GM19351 (cell line): ENCODE results near the gene MDH2.
"Not testable (repeated sequence)": the region's sequence is repeated elsewhere in the genome, so short reads cannot be mapped to it uniquely, and the experiment has no call there.

ENCODE experiments used
- ATAC-seq: cut with Tn5 transposase; IDR thresholded peaks from one replicate; pipeline ENCODE4 v1.9.1; 2021; ENCODE audit warnings: mild to moderate bottlenecking, moderate library complexity; ENCODE audit not compliant: unreplicated experiment

MDH2 gene

DNA sequence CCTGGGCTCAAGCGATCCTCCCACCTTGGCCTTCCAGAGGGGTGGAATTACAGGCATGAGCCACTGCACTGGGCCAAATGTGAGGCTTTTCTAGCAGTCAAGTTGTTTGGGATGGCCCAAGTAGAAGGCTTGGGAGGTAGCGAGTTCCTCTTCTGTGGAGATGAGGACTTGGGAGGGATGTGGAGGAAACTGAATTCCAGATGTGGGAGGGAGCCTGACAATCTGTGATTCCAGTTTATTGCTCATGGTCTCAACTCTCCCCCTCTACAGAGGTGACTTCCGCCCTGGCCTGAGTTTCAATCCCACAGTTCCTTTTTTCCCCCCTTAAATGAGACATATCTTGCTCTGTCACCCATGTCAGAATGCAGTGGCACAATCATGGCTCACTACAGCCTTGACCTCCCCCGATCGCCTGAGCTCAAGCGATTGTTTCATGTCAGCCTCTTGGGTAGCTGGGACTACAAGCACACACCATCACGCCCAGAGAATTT lies 3.5 kb upstream of the MDH2 start:
- no peak for ATAC-seq

- peak; percentile 3 for ATAC-seq
Measured at GRCh38 chr7:76047305-76047810, 548 bp upstream of the MDH2 start.

DNA sequence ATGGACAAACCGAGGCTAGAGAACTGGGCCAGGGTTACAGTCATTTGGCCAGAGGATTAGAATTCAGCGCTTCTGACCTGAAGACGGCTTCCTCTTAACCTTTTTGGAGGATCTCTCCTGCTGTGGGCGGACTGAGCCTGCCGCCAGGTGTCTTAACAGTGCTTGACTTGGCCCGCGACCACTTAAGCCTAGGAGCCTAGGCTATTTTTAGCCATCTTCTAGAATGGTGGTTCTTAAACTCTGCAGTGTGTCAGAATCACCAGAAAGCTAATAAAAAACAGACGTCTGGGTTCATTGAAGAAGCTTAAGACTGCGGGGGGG lies 722 bp downstream of the MDH2 start:
- no peak for ATAC-seq

DNA sequence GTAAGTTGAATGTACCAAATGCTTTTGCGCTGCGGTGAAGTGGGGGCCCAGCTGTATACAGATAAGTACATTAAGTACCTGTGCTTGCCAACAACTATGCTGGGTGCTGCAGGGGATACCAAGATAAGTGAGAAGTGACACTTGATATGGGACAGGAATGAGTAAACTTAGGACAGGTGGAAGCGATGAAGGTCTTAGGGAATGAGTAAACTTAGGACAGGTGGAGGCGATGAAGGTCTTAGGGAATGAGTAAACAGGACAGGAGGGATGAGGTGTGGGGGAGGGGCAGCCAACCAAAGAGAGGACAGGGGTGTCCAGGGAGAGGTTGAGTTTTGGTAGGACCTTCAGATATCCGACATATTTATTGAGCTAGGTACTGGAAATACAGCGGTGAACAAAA lies 1.4 kb downstream of the MDH2 start:
- no peak for ATAC-seq

GRCh38 chr7:76050545-76050944 lies 2.6 kb downstream of the MDH2 start:
- no peak for ATAC-seq

- ATAC-seq, result no peak
Measured at GRCh38 chr7:76051840-76052239, 3.9 kb downstream of the MDH2 start.

GRCh38 chr7:76052681-76053080 lies 4.8 kb downstream of the MDH2 start:
- ATAC-seq, result not testable (repeated sequence)

- ATAC-seq, result no peak
Measured at GRCh38 chr7:76053461-76053860, 5.6 kb downstream of the MDH2 start.

GRCh38 chr7:76054123-76055120 lies 6.5 kb downstream of the MDH2 start:
- no peak for ATAC-seq

DNA sequence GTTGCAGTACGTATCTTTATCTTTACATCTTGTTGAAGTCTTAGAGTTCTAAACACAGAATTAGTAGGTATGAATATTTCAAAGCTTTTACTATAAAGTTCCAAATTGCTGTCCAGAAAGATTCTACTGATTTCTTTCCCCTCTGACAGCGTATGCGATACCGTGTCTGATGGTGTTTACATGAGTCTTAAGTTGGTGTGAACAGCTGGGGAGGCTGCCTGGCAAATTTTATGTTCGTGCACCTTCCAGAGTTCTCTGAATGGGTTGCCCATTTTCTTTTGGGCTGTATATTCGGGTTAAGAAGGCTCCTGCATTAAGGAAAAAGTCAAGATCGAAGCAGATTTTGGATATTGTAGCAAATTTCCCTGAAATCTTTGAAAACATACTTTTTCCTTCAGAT lies 8.3 kb downstream of the MDH2 start:
- no peak for ATAC-seq

DNA sequence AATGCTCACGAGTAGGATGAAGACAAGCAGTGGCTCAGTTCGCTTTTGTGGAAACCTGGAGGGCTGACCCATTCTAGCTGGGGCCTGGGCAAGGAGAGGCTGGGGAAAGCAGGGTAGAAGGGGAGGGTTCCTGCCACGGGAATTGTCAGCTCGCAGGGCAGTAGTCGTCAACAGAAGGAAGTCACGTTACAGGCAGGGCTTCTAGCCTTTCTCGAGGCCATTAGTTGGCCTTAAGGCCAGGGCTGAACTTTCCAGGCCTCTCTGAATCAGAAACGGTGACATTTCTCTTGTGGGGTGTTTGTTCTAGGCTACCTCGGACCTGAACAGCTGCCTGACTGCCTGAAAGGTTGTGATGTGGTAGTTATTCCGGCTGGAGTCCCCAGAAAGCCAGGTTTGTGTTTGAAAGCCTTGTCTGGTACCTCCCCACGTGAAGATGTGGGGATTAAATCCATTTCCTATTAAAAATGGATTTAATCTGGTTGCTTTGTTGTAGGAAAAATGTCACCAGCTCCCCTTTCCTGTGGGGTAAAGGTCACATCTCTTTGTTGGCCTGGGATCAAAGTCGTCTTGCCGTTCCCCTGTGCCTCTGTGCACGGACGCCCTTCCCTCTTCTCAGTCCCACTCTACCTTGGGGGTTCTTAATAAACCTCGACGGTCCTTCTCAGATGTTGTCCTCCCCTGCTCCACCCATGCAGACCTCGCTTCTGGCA lies 9.4 kb downstream of the MDH2 start:
- no peak for ATAC-seq

DNA sequence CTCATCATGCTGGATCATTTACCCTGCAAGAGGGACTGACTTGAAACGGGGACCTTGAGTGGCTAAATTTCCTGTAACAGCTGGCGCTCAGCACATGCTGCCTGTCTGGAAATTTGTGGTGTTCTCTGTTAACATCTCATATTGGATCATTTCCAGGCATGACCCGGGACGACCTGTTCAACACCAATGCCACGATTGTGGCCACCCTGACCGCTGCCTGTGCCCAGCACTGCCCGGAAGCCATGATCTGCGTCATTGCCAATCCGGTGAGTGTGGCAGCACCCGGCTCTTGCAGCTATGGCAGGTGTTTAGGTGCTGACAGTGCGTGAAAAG lies 9.9 kb downstream of the MDH2 start:
- ATAC-seq, result no peak

- not testable (repeated sequence) for ATAC-seq
Measured at GRCh38 chr7:76058745-76059144, 10.8 kb downstream of the MDH2 start.

- no peak for ATAC-seq
Measured at GRCh38 chr7:76060842-76061241, 12.9 kb downstream of the MDH2 start.

DNA sequence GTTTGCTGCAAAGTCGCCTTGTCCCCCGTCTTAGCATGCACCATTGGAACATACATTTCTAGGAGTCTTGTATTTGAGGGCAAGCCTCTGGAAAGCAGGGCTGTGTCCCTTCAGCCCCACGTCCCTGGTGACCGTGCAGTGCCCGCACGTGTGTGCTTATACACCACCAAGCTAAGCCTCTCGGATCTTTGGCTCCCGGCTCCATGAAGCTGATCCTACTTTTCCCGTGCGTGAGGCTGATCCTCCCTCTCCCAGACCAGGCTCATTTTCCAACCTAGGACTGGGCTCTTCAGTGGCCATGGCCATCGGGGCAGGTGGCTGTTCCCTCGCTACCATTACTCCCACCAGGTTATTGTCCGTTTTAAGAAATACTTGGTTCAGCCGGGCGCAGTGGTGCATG lies 14.3 kb downstream of the MDH2 start:
- no peak for ATAC-seq

GRCh38 chr7:76063114-76063513 lies 15.2 kb downstream of the MDH2 start:
- no peak for ATAC-seq

DNA sequence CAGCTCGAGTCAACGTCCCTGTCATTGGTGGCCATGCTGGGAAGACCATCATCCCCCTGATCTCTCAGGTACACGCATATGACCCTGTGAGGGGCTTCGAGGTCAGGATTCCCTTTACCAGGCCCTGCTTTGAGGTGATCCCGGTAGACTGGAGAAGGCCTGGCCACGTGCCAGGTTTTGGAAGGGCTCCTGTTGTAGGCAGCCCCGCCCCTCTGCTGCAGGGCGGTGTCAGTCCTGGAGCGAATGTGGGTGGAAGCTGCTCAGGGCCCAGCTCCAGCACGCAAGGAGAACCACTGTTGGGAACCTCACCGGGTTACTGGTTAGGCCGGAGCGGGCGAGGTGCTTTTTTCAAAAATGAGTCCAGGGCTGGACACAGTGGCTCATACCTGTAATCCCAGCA lies 15.6 kb downstream of the MDH2 start:
- no peak for ATAC-seq

DNA sequence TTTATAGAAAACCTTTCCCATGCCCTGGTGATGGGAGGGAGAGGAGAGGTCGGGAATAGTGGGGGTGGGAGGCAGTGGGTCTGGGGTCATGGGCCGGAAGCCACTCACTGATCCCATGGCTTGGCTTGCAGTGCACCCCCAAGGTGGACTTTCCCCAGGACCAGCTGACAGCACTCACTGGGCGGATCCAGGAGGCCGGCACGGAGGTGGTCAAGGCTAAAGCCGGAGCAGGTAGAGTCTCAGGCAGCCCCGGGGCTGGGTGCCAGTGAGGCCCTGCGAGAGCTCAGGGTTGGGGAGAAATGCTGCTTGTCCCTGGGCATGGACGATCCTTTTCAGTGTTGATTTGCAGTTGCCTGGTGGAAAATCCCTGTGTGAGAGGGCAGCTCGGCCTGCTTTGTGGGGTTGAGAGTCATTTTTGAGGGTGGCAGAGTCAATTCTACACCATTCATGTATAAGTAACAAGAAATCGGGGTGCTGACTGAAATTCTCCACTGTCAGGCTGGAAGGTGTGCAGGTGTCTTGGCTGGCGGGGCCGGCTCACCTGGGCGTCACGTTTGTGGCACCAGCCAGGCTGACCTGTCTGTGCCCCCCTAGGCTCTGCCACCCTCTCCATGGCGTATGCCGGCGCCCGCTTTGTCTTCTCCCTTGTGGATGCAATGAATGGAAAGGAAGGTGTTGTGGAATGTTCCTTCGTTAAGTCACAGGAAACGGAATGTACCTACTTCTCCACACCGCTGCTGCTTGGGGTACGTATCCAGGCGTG lies 16.5 kb downstream of the MDH2 start:
- ATAC-seq, result no peak

- no peak for ATAC-seq
Measured at GRCh38 chr7:76065016-76065612, 17.2 kb downstream of the MDH2 start.

DNA sequence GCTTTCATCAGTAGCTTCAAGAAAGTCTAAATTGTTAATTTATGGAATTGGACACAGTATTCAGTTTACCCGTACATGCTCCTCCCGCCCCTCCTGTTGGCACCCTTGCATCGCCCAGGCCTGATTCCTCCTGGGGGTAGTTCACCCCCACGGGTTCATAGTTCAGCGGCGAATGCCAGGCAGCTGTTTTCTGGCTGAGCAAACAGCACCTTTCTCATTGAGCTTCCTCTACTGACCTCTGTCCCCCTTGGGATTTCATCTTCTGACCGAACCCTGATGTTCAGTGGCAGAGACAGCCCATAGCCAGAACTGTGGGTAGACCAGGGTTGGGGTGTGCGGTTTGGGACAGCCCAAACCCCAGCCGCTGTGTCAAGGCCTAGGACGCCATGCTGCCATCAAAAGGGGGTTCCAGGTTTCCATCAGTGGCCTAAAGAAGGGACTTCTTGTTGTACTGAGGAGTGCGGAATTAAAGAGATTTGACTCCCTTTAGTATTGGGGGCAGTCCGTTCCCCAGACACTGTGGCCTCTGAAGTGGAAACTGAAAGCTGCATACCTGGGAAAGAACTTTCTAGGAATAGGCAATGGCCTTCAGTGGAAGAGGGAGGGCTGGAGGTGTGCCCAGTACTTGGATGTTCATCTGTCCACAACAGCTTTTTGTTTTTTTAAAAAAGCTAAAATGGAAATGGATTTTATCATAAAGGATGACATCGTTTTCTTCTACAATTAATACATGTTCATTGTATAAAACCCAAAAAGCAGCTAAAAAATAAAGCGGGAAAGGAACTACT lies 19.0 kb downstream of the MDH2 start:
- no peak for ATAC-seq
